SU-DHL-6 (cell line): Measurements from ENCODE around the gene SLC9A9.

Experiments used
- H2AFZ ChIP-seq: fragments of 200-600 bp; sonication (generic); 2 replicates; pipeline ENCODE4 v1.6.1; 2014; ENCODE audit warnings: low read depth, mild to moderate bottlenecking, moderate library complexity, mixed read lengths, antibody characterized with exemption, low read length; ENCODE audit not compliant: severe bottlenecking
- H3F3A ChIP-seq: fragments of 200-600 bp; shearing (Covaris generic); 2 replicates; pipeline ENCODE4 v1.6.0; 2016; ENCODE audit warnings: antibody characterized with exemption, mild to moderate bottlenecking; ENCODE audit not compliant: insufficient read depth
- H3K27ac ChIP-seq: fragments of 200-600 bp; sonication (generic); 2 replicates; pipeline ENCODE4 v1.5.1; 2016; ENCODE audit warnings: low read depth, mild to moderate bottlenecking, low read length, moderate library complexity, mixed read lengths
- H3K27me3 ChIP-seq: fragments of 200-600 bp; sonication (generic), shearing (Covaris generic); 2 replicates; pipeline ENCODE4 v1.6.0; 2014; ENCODE audit warnings: mild to moderate bottlenecking, low read length
- H3K36me3 ChIP-seq: fragments of 200-600 bp; sonication (generic); 2 replicates; pipeline ENCODE4 v1.6.1; 2014; ENCODE audit warnings: mild to moderate bottlenecking, low read length, mixed read lengths
- H3K4me2 ChIP-seq: fragments of 300-600, 200-600 bp; shearing (Covaris generic), sonication (generic); 2 replicates; pipeline ENCODE4 v1.6.0; 2014; ENCODE audit warnings: low read length, low read depth, mild to moderate bottlenecking; ENCODE audit not compliant: poor library complexity, severe bottlenecking
- H3K4me3 ChIP-seq: fragments of 200-600 bp; sonication (generic); 2 replicates; pipeline ENCODE4 v1.5.1; 2014; ENCODE audit warnings: antibody characterized with exemption, low read length, mild to moderate bottlenecking, mixed read lengths; ENCODE audit not compliant: insufficient read depth, poor library complexity, severe bottlenecking
- H3K79me2 ChIP-seq: fragments of 200-600 bp; sonication (generic); 2 replicates; pipeline ENCODE4 v1.6.1; 2014; ENCODE audit warnings: mild to moderate bottlenecking, low read length, moderate library complexity; ENCODE audit not compliant: insufficient read depth
- H3K9ac ChIP-seq: fragments of 200-600 bp; sonication (generic); 2 replicates; pipeline ENCODE4 v1.7.0; 2014; ENCODE audit warnings: mild to moderate bottlenecking, low read length
- H3K9me2 ChIP-seq: fragments of 200-600 bp; sonication (generic); replicated peaks from 2 replicates; pipeline ENCODE4 v1.6.1; 2014; ENCODE audit warnings: low read length; ENCODE audit not compliant: insufficient read depth
- H3K9me3 ChIP-seq: fragments of 200-600 bp; sonication (generic); 2 replicates; pipeline ENCODE4 v1.6.1; 2014; ENCODE audit warnings: low read length, mixed read lengths; ENCODE audit not compliant: insufficient read depth
- H4K20me1 ChIP-seq: fragments of 200-600 bp; sonication (generic); 2 replicates; pipeline ENCODE4 v1.6.1; 2014; ENCODE audit warnings: low read depth, mild to moderate bottlenecking, antibody characterized with exemption, low read length, moderate library complexity, mixed read lengths
- EZH2phosphoT487 ChIP-seq: fragments of 200-600 bp; sonication (generic), shearing (Covaris generic); conservative IDR thresholded peaks from 2 replicates; pipeline ENCODE4 v1.6.1; 2018; ENCODE audit warnings: mild to moderate bottlenecking, antibody characterized with exemption, low read length, moderate library complexity, mixed read lengths
- TF ChIP-seq, protein P1 (sequence below): fragments of 200-600 bp; sonication (generic); IDR thresholded peaks from one replicate; pipeline ENCODE4 v1.5.1; 2017; ENCODE audit warnings: antibody characterized with exemption, mild to moderate bottlenecking, low read length, moderate library complexity; ENCODE audit not compliant: insufficient read depth, poor library complexity, severe bottlenecking

The SLC9A9 gene

DNA sequence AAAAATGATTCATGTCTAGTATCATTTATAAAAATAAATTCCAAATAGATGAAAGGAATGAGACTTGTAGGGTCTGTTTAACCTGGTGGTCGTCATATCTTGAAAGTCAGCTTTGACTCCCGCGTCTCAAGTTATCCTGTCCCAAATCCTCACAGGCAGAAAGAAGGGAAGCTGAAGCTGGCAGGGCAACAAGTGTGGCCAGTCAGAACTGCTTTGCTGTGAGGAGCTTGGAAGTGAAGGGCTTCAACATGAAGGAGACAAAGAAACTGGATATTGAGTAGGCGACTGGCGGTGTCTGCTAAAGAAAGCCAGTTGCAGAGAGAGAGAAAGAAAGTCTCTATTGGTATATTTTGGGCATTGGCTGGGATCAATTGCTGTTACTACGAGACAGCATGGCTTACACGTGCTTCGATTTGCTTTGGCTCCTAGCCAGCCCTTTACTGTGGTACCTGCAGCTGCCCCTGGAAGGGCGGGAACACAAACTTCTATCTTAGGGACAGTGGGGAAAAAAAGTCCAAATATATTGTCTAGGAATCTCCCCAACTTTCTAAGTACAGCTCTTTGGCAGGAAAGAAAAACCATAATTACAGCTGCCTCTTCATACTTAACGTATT is 621.5 kb downstream of the SLC9A9 start:
- no peak overlapping the region for H3K4me3 ChIP-seq
- no peak overlapping the region for H3K9ac ChIP-seq
- H3K9me2 ChIP-seq = no peaks in the 10 kb centered on the region
- no peaks in the 10 kb centered on the region for H3K36me3 ChIP-seq
- H3K4me2 ChIP-seq = no peak overlapping the region
- TF ChIP-seq EZH2phosphoT487 = no peak
- TF ChIP-seq, protein P1, sequence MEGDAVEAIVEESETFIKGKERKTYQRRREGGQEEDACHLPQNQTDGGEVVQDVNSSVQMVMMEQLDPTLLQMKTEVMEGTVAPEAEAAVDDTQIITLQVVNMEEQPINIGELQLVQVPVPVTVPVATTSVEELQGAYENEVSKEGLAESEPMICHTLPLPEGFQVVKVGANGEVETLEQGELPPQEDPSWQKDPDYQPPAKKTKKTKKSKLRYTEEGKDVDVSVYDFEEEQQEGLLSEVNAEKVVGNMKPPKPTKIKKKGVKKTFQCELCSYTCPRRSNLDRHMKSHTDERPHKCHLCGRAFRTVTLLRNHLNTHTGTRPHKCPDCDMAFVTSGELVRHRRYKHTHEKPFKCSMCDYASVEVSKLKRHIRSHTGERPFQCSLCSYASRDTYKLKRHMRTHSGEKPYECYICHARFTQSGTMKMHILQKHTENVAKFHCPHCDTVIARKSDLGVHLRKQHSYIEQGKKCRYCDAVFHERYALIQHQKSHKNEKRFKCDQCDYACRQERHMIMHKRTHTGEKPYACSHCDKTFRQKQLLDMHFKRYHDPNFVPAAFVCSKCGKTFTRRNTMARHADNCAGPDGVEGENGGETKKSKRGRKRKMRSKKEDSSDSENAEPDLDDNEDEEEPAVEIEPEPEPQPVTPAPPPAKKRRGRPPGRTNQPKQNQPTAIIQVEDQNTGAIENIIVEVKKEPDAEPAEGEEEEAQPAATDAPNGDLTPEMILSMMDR = no peak
- no peaks in the 10 kb centered on the region for H4K20me1 ChIP-seq
- H3K27me3 ChIP-seq = no peaks in the 10 kb centered on the region
- H3K9me3 ChIP-seq = no peaks in the 10 kb centered on the region
- H3K27ac ChIP-seq = no peak overlapping the region
- no peaks in the 10 kb centered on the region for H3K79me2 ChIP-seq
- H3F3A ChIP-seq = no peaks in the 10 kb centered on the region
- no peak overlapping the region for H2AFZ ChIP-seq

- no peak for TF ChIP-seq EZH2phosphoT487
- TF ChIP-seq, protein P1 = no peak
- Histone ChIP-seq H3K27ac (no peak overlapping the region), H3K4me3 (no peak overlapping the region), H3K36me3 (no peaks in the 10 kb centered on the region), H3F3A (no peaks in the 10 kb centered on the region), H4K20me1 (no peaks in the 10 kb centered on the region), H2AFZ (no peak overlapping the region), H3K9me2 (no peaks in the 10 kb centered on the region), H3K9me3 (no peaks in the 10 kb centered on the region), H3K27me3 (no peaks in the 10 kb centered on the region), H3K79me2 (no peaks in the 10 kb centered on the region), H3K9ac (no peak overlapping the region), H3K4me2 (no peak overlapping the region)
Measured at GRCh38 chr3:143224716-143225115, 623.6 kb downstream of the SLC9A9 start.

- no peaks in the 10 kb centered on the region for H3K9me3 ChIP-seq
- no peak overlapping the region for H3K4me2 ChIP-seq
- H3K4me3 ChIP-seq = no peak overlapping the region
- no peaks in the 10 kb centered on the region for H3K9me2 ChIP-seq
- no peaks in the 10 kb centered on the region for H3K79me2 ChIP-seq
- H4K20me1 ChIP-seq = no peaks in the 10 kb centered on the region
- no peak overlapping the region for H3K9ac ChIP-seq
- no peak overlapping the region for H2AFZ ChIP-seq
- no peak for TF ChIP-seq EZH2phosphoT487
- TF ChIP-seq, protein P1 = no peak
- H3F3A ChIP-seq = no peaks in the 10 kb centered on the region
- no peaks in the 10 kb centered on the region for H3K27me3 ChIP-seq
- no peak overlapping the region for H3K27ac ChIP-seq
- no peaks in the 10 kb centered on the region for H3K36me3 ChIP-seq
Measured at GRCh38 chr3:143222981-143223380, 625.3 kb downstream of the SLC9A9 start.
